Measurements from ENCODE around the gene MAGED2.

DNA sequence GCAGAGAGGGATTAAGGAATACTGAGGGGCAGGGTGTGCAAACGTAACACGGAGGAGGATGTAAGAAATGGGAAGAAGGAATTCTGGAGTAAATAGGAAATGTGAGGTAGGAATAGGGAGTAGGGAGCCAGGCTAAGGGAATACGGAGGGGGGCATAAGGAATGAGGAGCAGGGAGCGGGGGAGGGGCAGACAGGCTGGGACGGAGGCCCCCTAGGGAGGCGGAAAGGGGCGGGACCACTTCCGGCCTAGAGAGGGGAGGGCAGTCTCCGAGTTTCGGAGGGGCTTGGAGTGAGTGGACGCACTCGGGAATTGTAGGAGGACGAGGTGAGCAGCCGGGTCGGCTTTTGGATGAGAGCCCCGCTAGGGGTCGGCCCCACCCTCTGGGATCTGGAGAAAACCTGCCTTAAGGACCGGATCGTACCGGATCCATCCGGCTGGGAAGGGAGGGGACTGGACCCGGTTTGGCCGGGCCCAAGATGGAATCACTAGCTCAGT lies 612 bp downstream of the MAGED2 start:
- TF ChIP-seq EZH2 (IDR thresholded peaks at IDR 0.05; ENCODE audit: insufficient read depth, poor library complexity, severe bottlenecking) (no peak), EZH2phosphoT487 (IDR thresholded peaks at IDR 0.05; ENCODE audit: insufficient read depth, low read depth) (no peak)

Data from GM23248 (cell line).